Stimulated activated naive B cell treated with anti-CD40 and anti-IgM and Interleukin-4, amounts not matched to agents 10 μg/mL and 1 μg/mL and 100 μg/mL, for 72 hours (primary cell): Measurements from ENCODE around the gene RAD51D.
"Not testable (repeated sequence)": the region's sequence is repeated elsewhere in the genome, so short reads cannot be mapped to it uniquely, and the experiment has no call there.

ENCODE experiments used
- ATAC-seq, 2 donors: fragments of 150-1000 bp; cut with Tn5 transposase; replicated peaks; 2 replicates each; pipeline ENCODE4 v1.10.0; 2021; ENCODE audit warnings: moderate library complexity in 1 of 2
- DNase-seq: peaks from one replicate; pipeline ENCODE4 v3.0.0; 2021
- H3K27ac Mint-ChIP-seq: one replicate; pipeline ENCODE4 v1.8.0; 2022; ENCODE audit warnings: mild to moderate bottlenecking, mixed read lengths
- H3K27me3 Mint-ChIP-seq, 2 donors: one replicate each; pipeline ENCODE4 v1.8.0; 2022; ENCODE audit warnings: mixed read lengths in 2 of 2
- H3K36me3 Mint-ChIP-seq, 2 donors: one replicate each; pipeline ENCODE4 v1.8.0; 2022; ENCODE audit warnings: mixed read lengths in 2 of 2, mild to moderate bottlenecking in 1 of 2
- H3K4me1 Mint-ChIP-seq, 2 donors: one replicate each; pipeline ENCODE4 v1.8.0; 2022; ENCODE audit warnings: mixed read lengths in 2 of 2, mild to moderate bottlenecking in 1 of 2
- H3K4me3 Mint-ChIP-seq, 2 donors: one replicate each; pipeline ENCODE4 v1.8.0; 2022; ENCODE audit warnings: mild to moderate bottlenecking in 2 of 2, mixed read lengths in 2 of 2, moderate library complexity in 1 of 2
- H3K9me3 Mint-ChIP-seq, 2 donors: one replicate each; pipeline ENCODE4 v1.8.0; 2022; ENCODE audit warnings: mixed read lengths in 2 of 2, mild to moderate bottlenecking in 1 of 2

RAD51D gene

DNA sequence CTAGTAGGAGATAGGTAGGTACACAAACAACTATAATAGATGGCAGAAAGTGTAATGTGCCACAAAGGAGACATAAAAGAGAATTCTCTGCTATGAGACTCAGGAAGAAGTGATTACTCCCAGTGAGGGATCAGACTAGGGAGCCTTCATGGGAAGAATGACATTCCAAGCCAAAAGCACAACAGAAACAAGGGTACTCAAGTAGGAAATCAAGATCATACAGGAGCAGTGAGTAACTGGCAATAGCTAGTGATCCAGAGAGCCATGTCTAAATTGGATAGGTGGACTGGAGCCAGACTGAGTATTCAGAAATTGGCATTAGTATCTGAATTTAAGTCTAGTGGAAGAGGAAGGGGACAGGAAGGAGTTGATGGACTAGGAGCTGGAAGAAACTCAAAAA, 66.9 kb downstream of the RAD51D start:
- H3K27ac Mint-ChIP-seq, result no peak overlapping the region
- peaks cover 28 to 32% of the 10 kb centered on the region in 2 donors for H3K4me1 Mint-ChIP-seq
- H3K4me3 Mint-ChIP-seq, result no peak overlapping the region

DNA sequence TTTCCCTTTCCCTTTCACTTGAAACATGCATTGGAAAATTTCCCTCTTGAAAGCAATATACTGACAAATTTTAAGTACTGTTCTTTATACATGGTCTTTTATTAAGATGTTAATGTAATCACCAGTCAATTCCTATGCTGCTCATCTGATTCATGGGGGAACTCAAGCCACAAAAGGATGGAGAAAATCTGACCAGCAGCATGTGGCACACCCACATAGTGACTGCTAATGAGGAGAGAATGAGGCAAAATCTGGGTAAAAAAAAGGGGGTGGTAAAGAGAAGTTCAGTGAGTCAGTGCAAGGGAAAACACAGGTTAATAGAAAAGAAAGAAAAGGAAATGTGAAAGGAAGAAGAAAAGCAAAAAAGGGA, 67.4 kb downstream of the RAD51D start:
- H3K36me3 Mint-ChIP-seq, result peaks cover 3 to 10% of the 10 kb centered on the region in 2 donors
- H3K27ac Mint-ChIP-seq, result peak overlapping the region; percentile 85
- H3K9me3 Mint-ChIP-seq, result no peaks in the 10 kb centered on the region
- ATAC-seq (peak; percentile 10 to 38), DNase-seq (no peak)
- no peaks in the 10 kb centered on the region for H3K27me3 Mint-ChIP-seq
- H3K4me3 Mint-ChIP-seq, result peak overlapping the region in 1 of 2 donors; percentile 1
- peaks cover 28 to 32% of the 10 kb centered on the region in 2 donors for H3K4me1 Mint-ChIP-seq

More for the DNA sequence above, 66.9 kb downstream of the RAD51D start:
- ATAC-seq, result no peak
- H3K27me3 Mint-ChIP-seq, result no peaks in the 10 kb centered on the region
- no peak for DNase-seq
- peaks cover 3 to 10% of the 10 kb centered on the region in 2 donors for H3K36me3 Mint-ChIP-seq
- H3K9me3 Mint-ChIP-seq, result no peaks in the 10 kb centered on the region

DNA sequence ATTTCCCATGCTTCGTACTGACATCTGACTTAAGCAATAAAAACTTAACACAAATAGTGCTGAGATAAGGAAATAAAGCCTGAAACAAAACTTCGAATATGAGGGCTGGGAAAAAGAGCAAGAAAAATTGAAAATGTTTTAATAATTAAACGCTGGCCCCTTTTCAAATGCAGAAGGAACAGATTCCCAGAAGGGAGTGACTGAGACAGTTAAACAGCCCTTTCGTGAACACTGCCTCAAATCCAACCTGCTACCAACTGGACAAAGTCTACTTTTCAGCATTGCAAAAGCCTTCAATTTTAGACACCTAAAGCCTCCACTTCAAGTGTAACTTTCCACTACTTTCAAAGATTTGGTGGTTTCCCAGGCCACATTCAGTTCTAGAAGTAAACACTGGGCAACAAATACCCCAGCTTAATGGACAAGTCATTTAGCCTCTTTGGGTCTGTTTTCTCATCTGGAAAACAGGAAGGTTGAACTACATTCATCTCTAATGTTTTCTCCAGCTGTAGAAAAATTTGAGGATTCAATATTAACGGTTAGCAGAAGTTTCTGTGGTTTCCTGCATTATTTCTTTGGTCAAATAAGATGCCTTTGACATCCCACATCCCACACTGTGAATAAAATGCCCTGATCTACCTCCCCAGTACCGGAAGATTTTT, 68.0 kb downstream of the RAD51D start:
- DNase-seq (no peak), ATAC-seq (peak; percentile 69 to 73)
- peaks cover 32 to 36% of the 10 kb centered on the region in 2 donors for H3K4me1 Mint-ChIP-seq
- no peaks in the 10 kb centered on the region for H3K27me3 Mint-ChIP-seq
- peak overlapping the region; percentile 40 to 60 for H3K4me3 Mint-ChIP-seq
- peak overlapping the region; percentile 85 for H3K27ac Mint-ChIP-seq
- H3K36me3 Mint-ChIP-seq, result peaks cover 3 to 10% of the 10 kb centered on the region in 2 donors
- no peaks in the 10 kb centered on the region for H3K9me3 Mint-ChIP-seq

DNA sequence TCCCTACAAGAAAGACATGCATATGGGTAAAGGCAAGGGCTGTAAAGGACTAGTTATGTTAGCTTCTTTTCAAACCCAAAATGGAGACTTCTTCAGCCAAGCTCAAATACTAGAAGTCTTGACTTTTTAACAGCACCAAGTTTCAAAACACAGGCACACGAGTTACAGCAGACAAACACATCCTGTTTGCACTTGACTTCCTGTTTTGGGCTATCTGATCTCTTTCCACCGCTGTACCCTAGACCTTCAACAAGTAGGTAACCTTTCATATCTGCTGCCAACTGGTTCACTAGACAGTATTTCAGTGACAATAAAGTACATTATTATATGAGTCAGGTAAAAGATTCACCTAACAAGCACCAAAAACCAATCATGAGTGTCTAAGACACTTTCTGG, 68.5 kb downstream of the RAD51D start:
- Mint-ChIP-seq H3K36me3 (peaks cover 3 to 10% of the 10 kb centered on the region in 2 donors), H3K27ac (peak overlapping the region; percentile 85), H3K4me3 (peak overlapping the region; percentile 40 to 60), H3K9me3 (no peaks in the 10 kb centered on the region), H3K4me1 (peaks cover 37 to 40% of the 10 kb centered on the region in 2 donors), H3K27me3 (no peaks in the 10 kb centered on the region)
- peak; percentile 71 to 84 for ATAC-seq
- DNase-seq, result no peak

DNA sequence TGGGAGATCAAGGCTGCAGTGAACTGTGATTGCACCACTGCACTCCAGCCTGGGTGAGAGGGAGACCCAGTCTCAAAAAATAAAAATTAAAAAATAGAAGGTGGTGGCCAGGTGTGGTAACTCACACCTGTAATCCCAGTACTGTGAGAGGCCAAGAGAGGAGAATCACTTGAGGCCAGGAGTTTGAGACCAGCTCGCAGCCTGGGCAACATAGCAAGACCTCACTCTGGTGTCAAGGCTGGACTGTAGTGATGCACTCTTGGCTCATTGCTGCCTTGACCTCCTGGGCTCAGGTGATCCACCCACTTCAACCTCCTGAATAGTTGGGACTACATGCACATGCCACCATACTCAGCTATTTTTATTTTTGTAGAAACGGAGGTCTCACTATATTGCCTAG, 69.5 kb downstream of the RAD51D start:
- H3K27ac Mint-ChIP-seq, result peak overlapping the region; percentile 72
- no peaks in the 10 kb centered on the region for H3K9me3 Mint-ChIP-seq
- H3K4me3 Mint-ChIP-seq, result no peak overlapping the region
- peaks cover 0 to 6% of the 10 kb centered on the region in 2 donors for H3K36me3 Mint-ChIP-seq
- no peaks in the 10 kb centered on the region for H3K27me3 Mint-ChIP-seq
- ATAC-seq, result no peak
- peaks cover 40 to 45% of the 10 kb centered on the region in 2 donors for H3K4me1 Mint-ChIP-seq
- no peak for DNase-seq

DNA sequence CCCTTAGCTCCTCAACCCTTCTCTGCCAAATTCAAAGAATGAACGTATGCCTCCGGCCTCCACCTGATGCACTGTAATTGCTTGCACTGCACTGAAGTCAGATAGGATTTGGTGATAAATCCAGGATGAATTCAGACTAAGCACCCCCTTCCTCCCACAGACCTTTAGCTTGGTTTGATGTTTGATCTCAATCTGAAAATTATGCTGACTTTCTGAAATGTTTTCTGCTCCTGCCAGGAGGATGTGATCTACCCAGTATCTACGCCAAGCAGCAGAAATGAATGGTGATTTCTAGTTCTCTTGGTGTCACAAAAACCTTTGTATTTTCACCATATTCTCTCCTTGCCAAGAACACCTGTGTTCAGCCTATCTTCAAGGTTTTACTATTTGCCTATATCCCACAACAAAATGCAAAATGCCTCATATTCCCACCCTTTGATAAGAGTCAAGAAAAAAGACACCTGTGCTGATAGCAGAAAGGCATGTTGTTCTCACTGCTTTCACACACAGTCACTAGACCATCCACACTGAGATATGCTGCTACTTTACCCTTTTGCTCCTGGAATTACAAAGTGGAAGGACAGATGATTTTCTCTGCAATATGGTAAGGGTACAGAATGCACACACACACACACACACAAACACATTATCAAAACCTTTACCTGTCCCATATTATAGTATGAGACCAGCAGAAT, 70.8 kb downstream of the RAD51D start:
- peaks cover 0 to 6% of the 10 kb centered on the region in 2 donors for H3K36me3 Mint-ChIP-seq
- ATAC-seq (no peak), DNase-seq (no peak)
- H3K4me3 Mint-ChIP-seq, result no peak overlapping the region
- H3K27ac Mint-ChIP-seq, result peak overlapping the region; percentile 43
- H3K4me1 Mint-ChIP-seq, result peaks cover 43 to 57% of the 10 kb centered on the region in 2 donors
- H3K9me3 Mint-ChIP-seq, result no peaks in the 10 kb centered on the region
- no peaks in the 10 kb centered on the region for H3K27me3 Mint-ChIP-seq

DNA sequence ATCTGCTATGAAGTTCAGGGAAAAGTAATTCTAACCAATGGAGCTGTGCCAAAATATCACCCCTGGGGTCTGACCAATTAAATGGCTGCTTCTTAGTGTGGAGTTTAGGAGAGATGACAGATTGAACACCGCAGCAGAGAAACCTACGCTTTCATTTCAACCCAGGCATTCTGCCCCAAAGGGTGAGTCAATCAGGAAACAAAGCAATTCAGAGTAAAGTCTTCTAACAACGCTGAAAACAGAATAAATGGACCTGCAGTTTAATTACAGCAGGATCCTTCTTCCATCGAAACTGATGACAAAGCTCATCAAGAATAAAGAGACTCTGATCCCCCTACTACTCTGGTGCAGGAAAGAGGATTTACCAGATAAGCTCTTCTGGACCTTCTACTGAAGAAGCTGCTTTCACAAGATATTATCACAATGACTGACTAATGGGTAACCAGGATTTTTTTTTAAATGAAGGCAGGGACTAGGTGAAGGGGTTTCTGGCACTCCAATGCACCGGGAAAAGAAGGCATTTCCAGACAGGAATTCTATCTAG, 72.8 kb downstream of the RAD51D start:
- Mint-ChIP-seq H3K9me3 (no peaks in the 10 kb centered on the region), H3K36me3 (peaks cover 0 to 6% of the 10 kb centered on the region in 2 donors), H3K27me3 (no peaks in the 10 kb centered on the region), H3K4me3 (peak overlapping the region; percentile 30 to 50), H3K27ac (peak overlapping the region; percentile 10), H3K4me1 (peaks cover 35 to 48% of the 10 kb centered on the region in 2 donors)
- peak; percentile 77 to 87 for ATAC-seq
- DNase-seq, result peak; percentile 31

DNA sequence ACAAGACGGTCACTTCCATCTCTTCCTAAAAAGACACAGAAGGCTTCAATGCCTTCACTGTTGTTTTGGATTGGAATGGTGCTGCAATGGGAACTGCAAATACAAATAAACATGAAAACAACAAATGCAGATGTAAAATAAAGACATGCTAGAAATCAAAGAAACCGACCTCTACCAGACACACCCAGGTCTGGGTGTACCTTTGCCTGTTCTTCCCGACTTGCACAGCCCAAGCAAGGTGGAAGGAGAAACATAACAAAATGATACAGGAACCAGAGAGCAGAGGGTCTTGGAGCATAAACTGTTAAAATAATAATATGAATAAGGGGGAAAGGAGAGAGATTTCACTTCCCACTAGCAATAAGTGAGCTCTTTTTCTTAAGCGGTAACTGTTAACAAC, 73.4 kb downstream of the RAD51D start:
- ATAC-seq, result peak in 1 of 2 donors; percentile 62
- H3K9me3 Mint-ChIP-seq, result no peaks in the 10 kb centered on the region
- H3K4me1 Mint-ChIP-seq, result peaks cover 30 to 42% of the 10 kb centered on the region in 2 donors
- H3K27me3 Mint-ChIP-seq, result no peaks in the 10 kb centered on the region
- H3K36me3 Mint-ChIP-seq, result peaks cover 0 to 6% of the 10 kb centered on the region in 2 donors
- H3K27ac Mint-ChIP-seq, result peak overlapping the region; percentile 14
- peak overlapping the region; percentile 30 to 50 for H3K4me3 Mint-ChIP-seq
- no peak for DNase-seq

DNA sequence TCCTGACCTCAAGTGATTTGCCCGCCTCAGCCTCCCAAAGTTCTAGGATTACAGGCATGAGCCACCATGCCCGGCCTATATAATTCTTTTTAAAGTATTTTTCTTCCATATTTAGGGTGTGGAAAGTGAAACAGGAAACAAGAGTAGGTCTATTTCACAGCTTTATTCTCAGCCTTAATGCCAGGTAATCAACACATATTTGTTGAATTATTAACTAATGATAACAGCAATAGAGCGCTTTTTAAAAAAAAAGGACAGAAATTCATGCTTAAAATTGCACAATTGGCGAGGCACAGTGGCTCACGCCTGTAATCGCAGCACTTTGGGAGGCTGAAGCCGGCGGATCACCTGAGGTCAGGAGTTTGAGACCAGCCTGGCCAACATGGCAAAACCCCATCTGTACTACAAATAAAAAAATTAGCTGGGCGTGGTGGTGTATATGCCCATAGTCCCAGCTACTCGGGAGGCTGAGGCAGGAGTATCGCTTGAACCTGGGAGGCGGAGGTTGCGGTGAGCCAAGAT, 74.1 kb downstream of the RAD51D start:
- ATAC-seq, result not testable (repeated sequence)
- peaks cover 27 to 38% of the 10 kb centered on the region in 2 donors for H3K4me1 Mint-ChIP-seq

DNA sequence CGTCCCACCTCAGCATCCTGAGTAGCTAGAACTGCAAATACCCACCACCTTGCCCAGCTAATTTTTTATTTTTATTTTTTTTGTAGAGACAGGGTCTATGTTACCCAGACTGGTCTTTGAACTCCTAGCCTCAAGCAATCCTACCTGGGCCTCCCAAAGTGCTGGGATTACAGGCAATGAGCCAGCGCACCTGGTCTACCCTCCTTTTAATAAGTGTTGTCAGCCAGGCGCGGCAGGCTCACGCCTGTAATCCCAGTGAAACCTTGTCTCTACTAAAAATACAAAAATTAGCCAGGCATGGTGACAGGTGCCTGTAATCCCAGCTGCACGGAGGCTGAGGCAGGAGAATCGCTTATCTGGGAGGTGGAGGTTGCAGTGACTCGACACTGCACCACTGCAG, 75.5 kb downstream of the RAD51D start:
- Mint-ChIP-seq H3K4me1 (peaks cover 26 to 38% of the 10 kb centered on the region in 2 donors), H3K36me3 (peaks cover 0 to 10% of the 10 kb centered on the region in 2 donors), H3K27ac (no peak overlapping the region), H3K4me3 (no peak overlapping the region), H3K27me3 (no peaks in the 10 kb centered on the region), H3K9me3 (no peaks in the 10 kb centered on the region)
- DNase-seq (no peak), ATAC-seq (no peak)

More for the DNA sequence above, 74.1 kb downstream of the RAD51D start:
- H3K27ac Mint-ChIP-seq, result peak overlapping the region; percentile 37
- H3K9me3 Mint-ChIP-seq, DNase-seq, H3K36me3 Mint-ChIP-seq, H3K27me3 Mint-ChIP-seq: not testable (repeated sequence)
- peak overlapping the region; percentile 50 to 58 for H3K4me3 Mint-ChIP-seq
